Transverse colon (tissue), 4 donors: ENCODE data around the gene SMAD5. TPM values are rescaled to one million over a fixed set of nuclear protein-coding genes. Genes with fewer than 3 reads are reported as not detected.
A peak's percentile ranks its signal among the peaks of the same experiment; 100 is the strongest.

ENCODE experiments used
- DNase-seq: peaks from one replicate; pipeline ENCODE4 v3.0.0-alpha.2; 2019
- H3K27ac ChIP-seq, 4 donors: fragments of 200-600 bp; sonication (generic); 2 replicates each; pipeline ENCODE4 v1.5.1; 2016 to 2018; ENCODE audit warnings: inconsistent platforms in 4 of 4
- H3K27me3 ChIP-seq: fragments of 200-600 bp; sonication (generic); 2 replicates; pipeline ENCODE4 v1.5.1; 2017; ENCODE audit warnings: inconsistent platforms
- H3K36me3 ChIP-seq, 4 donors: fragments of 200-600 bp; sonication (generic); 2 replicates each; pipeline ENCODE4 v1.5.1; 2017 to 2019; ENCODE audit warnings: inconsistent platforms in 4 of 4
- H3K4me1 ChIP-seq, 4 donors: fragments of 200-600 bp; sonication (generic); 2 replicates each; pipeline ENCODE4 v1.5.1; 2017 to 2020; ENCODE audit warnings: inconsistent platforms in 4 of 4
- H3K4me3 ChIP-seq, 4 donors: fragments of 200-600 bp; sonication (generic); 1 replicate in 1 of 4; 2 replicates in 3 of 4; pipeline versions ENCODE4 v1.5.1 to v1.6.1; 2017 to 2019; ENCODE audit warnings: inconsistent platforms in 4 of 4
- H3K9me3 ChIP-seq, 2 donors: fragments of 200-600 bp; sonication (generic); 2 replicates each; pipeline ENCODE4 v1.5.1; 2017 to 2019; ENCODE audit warnings: inconsistent platforms in 2 of 2
- EP300 ChIP-seq: sonication (generic); formaldehyde crosslinking; IDR thresholded peaks from one replicate; pipeline ENCODE4 v1.6.1; 2017; ENCODE audit warnings: antibody characterized with exemption, low read depth
- POLR2A ChIP-seq: fragments of 450-650 bp; IDR thresholded peaks from one replicate; pipeline ENCODE4 v1.6.1; 2016; ENCODE audit warnings: antibody characterized with exemption, mild to moderate bottlenecking, moderate library complexity
- POLR2AphosphoS5 ChIP-seq, 3 donors: sonication (generic); formaldehyde crosslinking; IDR thresholded peaks; one replicate each; pipeline ENCODE4 v1.6.1; 2016; ENCODE audit warnings: antibody characterized with exemption in 3 of 3
- WGBS, 2 donors: methylation state at CpG; one replicate each; pipeline ENCODE4 v1.1.5; 2018; ENCODE audit warnings: low coverage in 1 of 2; 5-methylcytosine and 5-hydroxymethylcytosine counted together
- in situ Hi-C, 4 donors: fragments of 200-750 bp; cut with MboI; loops; one replicate each; pipeline versions ENCODE4 v1.15.0 to v1.15.1; 2017; ENCODE audit warnings: low sequenced_read_pairs in 3 of 4, low pct_ligation_motif_present in 1 of 4, low pct_unique_long_range_greater_than_20kb in 1 of 4
- intact Hi-C: fragments of 100-400 bp; cut with DNase I; formaldehyde crosslinking; loops from one replicate; pipeline ENCODE4 v1.15.1; 2023; ENCODE audit warnings: low total_unique reads
- total RNA-seq, 4 donors: library from RNA; depleted of rRNA; stranded (reverse); fragments of >200 nt; gene quantifications; one replicate each; pipeline ENCODE4 v1.1.0, GENCODE V29; 2016
- TF ChIP-seq, protein P1 (sequence below), 5 experiments: fragments of 200-600 bp in 3 of 5; fragments of 450-650 bp in 2 of 5; sonication (generic) in 3 of 5; IDR thresholded peaks; 1 replicate in 2 of 5; 2 replicates in 3 of 5; pipeline ENCODE4 v1.5.1; 2016 to 2017; ENCODE audit warnings: antibody characterized with exemption in 5 of 5, inconsistent platforms in 3 of 5, mild to moderate bottlenecking in 2 of 5, moderate library complexity in 1 of 5

The SMAD5 gene
- total RNA-seq, 4 donors from 2014 or later, result 14.2 to 272 (median 32.7) TPM

DNA sequence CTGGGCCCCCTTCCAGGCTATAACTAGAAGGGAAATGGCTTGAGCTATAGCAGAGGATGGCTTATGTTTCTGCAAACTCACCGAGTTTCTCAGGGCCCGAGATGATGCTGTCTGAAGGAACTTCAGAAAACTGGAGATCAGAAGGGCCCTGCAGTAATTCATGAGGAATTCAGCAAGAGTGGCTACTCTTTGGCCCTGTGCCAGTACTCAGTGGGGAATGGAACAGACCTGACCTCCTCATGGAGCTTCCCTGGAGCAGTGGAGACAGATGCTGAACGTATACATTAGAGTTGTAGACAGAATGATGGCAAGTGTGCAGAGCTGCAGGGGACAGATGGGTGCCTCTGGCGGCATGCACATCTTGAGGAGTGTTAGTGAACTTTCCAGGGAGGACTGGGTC lies 77.6 kb downstream of the SMAD5 start:
- H3K4me1 ChIP-seq, result no peaks in the 10 kb centered on the region
- H3K27me3 ChIP-seq, result no peaks in the 10 kb centered on the region
- no peak overlapping the region for H3K27ac ChIP-seq
- DNase-seq, result no peak
- no peak for TF ChIP-seq EP300
- TF ChIP-seq POLR2A, result no peak
- TF ChIP-seq, protein P1, sequence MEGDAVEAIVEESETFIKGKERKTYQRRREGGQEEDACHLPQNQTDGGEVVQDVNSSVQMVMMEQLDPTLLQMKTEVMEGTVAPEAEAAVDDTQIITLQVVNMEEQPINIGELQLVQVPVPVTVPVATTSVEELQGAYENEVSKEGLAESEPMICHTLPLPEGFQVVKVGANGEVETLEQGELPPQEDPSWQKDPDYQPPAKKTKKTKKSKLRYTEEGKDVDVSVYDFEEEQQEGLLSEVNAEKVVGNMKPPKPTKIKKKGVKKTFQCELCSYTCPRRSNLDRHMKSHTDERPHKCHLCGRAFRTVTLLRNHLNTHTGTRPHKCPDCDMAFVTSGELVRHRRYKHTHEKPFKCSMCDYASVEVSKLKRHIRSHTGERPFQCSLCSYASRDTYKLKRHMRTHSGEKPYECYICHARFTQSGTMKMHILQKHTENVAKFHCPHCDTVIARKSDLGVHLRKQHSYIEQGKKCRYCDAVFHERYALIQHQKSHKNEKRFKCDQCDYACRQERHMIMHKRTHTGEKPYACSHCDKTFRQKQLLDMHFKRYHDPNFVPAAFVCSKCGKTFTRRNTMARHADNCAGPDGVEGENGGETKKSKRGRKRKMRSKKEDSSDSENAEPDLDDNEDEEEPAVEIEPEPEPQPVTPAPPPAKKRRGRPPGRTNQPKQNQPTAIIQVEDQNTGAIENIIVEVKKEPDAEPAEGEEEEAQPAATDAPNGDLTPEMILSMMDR (IDR thresholded peaks at IDR 0.05), result no peak
- TF ChIP-seq POLR2AphosphoS5 (IDR thresholded peaks at IDR 0.05), result no peak
- intact Hi-C loops, result loop anchor here (5.0 kb wide), 1 partner anchor 268 kb away; no protein-coding TSS in a partner anchor
- WGBS, 2 donors, result 77% methylated on average over 4 of the region's 4 CpGs; no CpG with 5 or more reads in 1 of the 2 donors
- H3K9me3 ChIP-seq, result no peaks in the 10 kb centered on the region
- in situ Hi-C loops, result loop anchor here (5.0 to 25.0 kb wide), 5 partner anchors 265 to 648 kb away; no protein-coding TSS in a partner anchor
- no peak overlapping the region for H3K4me3 ChIP-seq
- no peaks in the 10 kb centered on the region for H3K36me3 ChIP-seq

- H3K27me3 ChIP-seq, result no peaks in the 10 kb centered on the region
- H3K9me3 ChIP-seq, result no peaks in the 10 kb centered on the region
- H3K36me3 ChIP-seq, result no peaks in the 10 kb centered on the region
- TF ChIP-seq, protein P1 (IDR thresholded peaks at IDR 0.05), result no peak
- TF ChIP-seq EP300 (no peak), POLR2A (no peak), POLR2AphosphoS5 (IDR thresholded peaks at IDR 0.05) (no peak)
- no peaks in the 10 kb centered on the region for H3K4me1 ChIP-seq
- no peak overlapping the region for H3K4me3 ChIP-seq
- DNase-seq, result no peak
- intact Hi-C loops, result loop anchor here (5.0 kb wide), 1 partner anchor 269 kb away; no protein-coding TSS in a partner anchor
- in situ Hi-C loops, result loop anchor here (5.0 to 25.0 kb wide), 5 partner anchors 267 to 649 kb away; no protein-coding TSS in a partner anchor
- WGBS, 2 donors, result 80 to 88% methylated on average over 6 to 10 of the region's 10 CpGs
- H3K27ac ChIP-seq, result no peak overlapping the region
Observed at GRCh38 chr5:136211282-136212040, 78.8 kb downstream of the SMAD5 start.

DNA sequence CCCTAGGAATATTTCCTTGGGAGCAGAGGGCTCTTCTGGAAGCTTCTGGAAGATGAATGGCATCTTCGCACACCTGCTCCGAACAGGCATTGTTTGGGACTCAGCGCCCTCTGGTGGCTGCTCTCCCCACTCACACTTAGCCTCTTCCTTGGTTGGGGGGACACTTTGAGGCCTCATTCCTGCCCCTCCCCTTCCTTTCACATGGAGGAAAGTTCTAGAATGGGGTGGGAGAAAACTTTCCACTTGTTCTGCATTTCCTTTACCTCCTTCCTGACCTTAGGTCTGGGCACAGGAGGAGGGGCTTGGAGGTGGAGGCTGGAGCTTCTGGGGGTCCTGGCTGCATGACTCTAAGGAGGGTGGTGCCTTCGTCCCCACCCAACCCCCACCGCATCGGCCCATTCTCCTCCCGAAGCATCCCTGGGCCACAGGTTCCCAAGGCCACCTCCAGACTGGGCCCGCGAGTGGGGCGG lies 79.6 kb downstream of the SMAD5 start:
- H3K27me3 ChIP-seq, result no peaks in the 10 kb centered on the region
- peak; percentile 67 for DNase-seq
- TF ChIP-seq, protein P1 (IDR thresholded peaks at IDR 0.05), result peak; percentile 83 to 90 (median 87)
- no peak for TF ChIP-seq EP300
- TF ChIP-seq POLR2A, result no peak
- H3K9me3 ChIP-seq, result no peaks in the 10 kb centered on the region
- no peak overlapping the region for H3K4me3 ChIP-seq
- H3K36me3 ChIP-seq, result no peaks in the 10 kb centered on the region
- intact Hi-C loops, result loop anchor here (5.0 kb wide), 1 partner anchor 270 kb away; no protein-coding TSS in a partner anchor
- H3K4me1 ChIP-seq, result no peaks in the 10 kb centered on the region
- 17 to 42% methylated on average over 3 to 10 of the region's 10 CpGs for WGBS, 2 donors
- no peak overlapping the region for H3K27ac ChIP-seq
- in situ Hi-C loops, result loop anchor here (5.0 to 25.0 kb wide), 5 partner anchors 267 to 650 kb away; no protein-coding TSS in a partner anchor

DNA sequence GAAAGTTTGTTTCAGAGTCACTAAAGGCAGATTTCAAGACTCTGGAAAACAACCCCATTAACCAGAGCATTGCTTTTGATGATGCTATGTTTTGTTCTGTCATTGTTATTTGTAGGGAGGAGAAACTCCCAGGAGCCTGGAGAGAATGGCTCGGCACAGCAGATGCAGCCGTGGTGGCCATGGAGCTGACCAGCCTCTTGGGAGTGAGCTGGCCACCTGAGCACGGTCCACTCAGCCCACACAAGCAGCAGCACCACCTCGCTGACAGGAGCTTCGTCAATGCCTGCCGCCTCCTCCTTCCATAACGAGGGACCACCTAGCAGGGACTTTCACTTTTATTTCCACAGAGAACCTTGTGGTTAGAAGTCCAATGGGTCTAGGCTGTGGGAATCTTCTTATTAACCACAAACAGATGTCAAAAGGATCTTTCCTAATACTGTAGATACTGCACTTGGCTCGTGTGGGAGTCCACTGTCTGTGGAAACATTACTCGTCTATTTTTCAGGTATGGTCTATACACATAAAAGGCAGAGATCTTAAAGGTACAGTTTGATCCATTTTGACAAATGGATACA lies 81.4 kb downstream of the SMAD5 start:
- TF ChIP-seq POLR2AphosphoS5 (IDR thresholded peaks at IDR 0.05) (no peak), POLR2A (no peak), EP300 (no peak)
- TF ChIP-seq, protein P1 (IDR thresholded peaks at IDR 0.05), result no peak
- H3K9me3 ChIP-seq, result no peaks in the 10 kb centered on the region
- intact Hi-C loops, result loop anchor here (2.0 to 5.0 kb wide), 2 partner anchors 272 to 325 kb away; no protein-coding TSS in a partner anchor
- no peak overlapping the region for H3K27ac ChIP-seq
- WGBS, 2 donors, result 67% methylated on average over 9 of the region's 9 CpGs; no CpG with 5 or more reads in 1 of the 2 donors
- no peak overlapping the region for H3K4me3 ChIP-seq
- no peak for DNase-seq
- H3K36me3 ChIP-seq, result no peaks in the 10 kb centered on the region
- H3K4me1 ChIP-seq, result no peaks in the 10 kb centered on the region
- in situ Hi-C loops, result loop anchor here (5.0 to 25.0 kb wide), 5 partner anchors 269 to 652 kb away; no protein-coding TSS in a partner anchor
- no peaks in the 10 kb centered on the region for H3K27me3 ChIP-seq
